ENCODE data around the gene RPLP1.

Gene RPLP1

DNA sequence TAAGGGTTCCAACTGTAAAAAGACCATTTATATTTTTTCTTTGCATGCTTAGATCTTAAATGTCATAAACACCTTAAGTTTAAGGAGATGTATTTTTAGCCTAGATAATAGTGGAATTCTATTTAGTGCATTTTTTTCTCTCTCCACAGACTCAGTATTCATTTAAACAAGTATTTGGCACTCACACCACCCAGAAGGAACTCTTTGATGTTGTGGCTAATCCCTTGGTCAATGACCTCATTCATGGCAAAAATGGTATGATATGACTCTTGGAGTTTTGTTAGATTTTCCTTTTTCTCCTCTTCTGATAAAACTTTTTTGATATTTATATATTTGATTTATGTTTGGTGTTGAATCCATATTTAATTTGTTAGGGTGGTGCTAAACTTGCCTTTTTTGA is 31.1 kb upstream of the RPLP1 start:
- no peaks in the 10 kb centered on the region; the same call in none of the 2 replicates for H4K20me1 ChIP-seq (ENCODE audit: insufficient read depth, low read length)
- no peak overlapping the region for H3K27ac ChIP-seq (ENCODE audit: low read length)
- no peak overlapping the region for H3K9ac ChIP-seq (ENCODE audit: low read depth, low read length)
- H3K9me3 ChIP-seq (ENCODE audit: insufficient read depth, low read length, severe bottlenecking): no peaks in the 10 kb centered on the region
- no peak for ATAC-seq (ENCODE audit: insufficient read depth, low read depth)
- no peak for DNase-seq
- peaks cover 83% of the 10 kb centered on the region for H3K36me3 ChIP-seq (ENCODE audit: insufficient read depth, low read length)
- H2AFZ ChIP-seq (ENCODE audit: low read depth, low read length): no peak overlapping the region
- H3K27me3 ChIP-seq (ENCODE audit: insufficient read depth, low read length, poor library complexity): no peaks in the 10 kb centered on the region
- TF ChIP-seq EZH2 (IDR thresholded peaks at IDR 0.05; ENCODE audit: borderline replicate concordance, low read depth, low read length, severe bottlenecking): no peak
- TF ChIP-seq, protein P1, sequence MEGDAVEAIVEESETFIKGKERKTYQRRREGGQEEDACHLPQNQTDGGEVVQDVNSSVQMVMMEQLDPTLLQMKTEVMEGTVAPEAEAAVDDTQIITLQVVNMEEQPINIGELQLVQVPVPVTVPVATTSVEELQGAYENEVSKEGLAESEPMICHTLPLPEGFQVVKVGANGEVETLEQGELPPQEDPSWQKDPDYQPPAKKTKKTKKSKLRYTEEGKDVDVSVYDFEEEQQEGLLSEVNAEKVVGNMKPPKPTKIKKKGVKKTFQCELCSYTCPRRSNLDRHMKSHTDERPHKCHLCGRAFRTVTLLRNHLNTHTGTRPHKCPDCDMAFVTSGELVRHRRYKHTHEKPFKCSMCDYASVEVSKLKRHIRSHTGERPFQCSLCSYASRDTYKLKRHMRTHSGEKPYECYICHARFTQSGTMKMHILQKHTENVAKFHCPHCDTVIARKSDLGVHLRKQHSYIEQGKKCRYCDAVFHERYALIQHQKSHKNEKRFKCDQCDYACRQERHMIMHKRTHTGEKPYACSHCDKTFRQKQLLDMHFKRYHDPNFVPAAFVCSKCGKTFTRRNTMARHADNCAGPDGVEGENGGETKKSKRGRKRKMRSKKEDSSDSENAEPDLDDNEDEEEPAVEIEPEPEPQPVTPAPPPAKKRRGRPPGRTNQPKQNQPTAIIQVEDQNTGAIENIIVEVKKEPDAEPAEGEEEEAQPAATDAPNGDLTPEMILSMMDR (IDR thresholded peaks at IDR 0.05; ENCODE audit: borderline replicate concordance, extremely low read depth, low read length, poor library complexity, severe bottlenecking): no peak
- peaks cover under 1% of the 10 kb centered on the region for H3K4me1 ChIP-seq (ENCODE audit: insufficient read depth, low read length)
- H3K4me2 ChIP-seq (ENCODE audit: insufficient read depth, low read length): no peak overlapping the region
- no peak overlapping the region for H3K4me3 ChIP-seq (ENCODE audit: low read depth in 1 of 2, low read length in 2 of 2)
- peaks cover 27% of the 10 kb centered on the region for H3K79me2 ChIP-seq (ENCODE audit: insufficient read depth, low read length)

DNA sequence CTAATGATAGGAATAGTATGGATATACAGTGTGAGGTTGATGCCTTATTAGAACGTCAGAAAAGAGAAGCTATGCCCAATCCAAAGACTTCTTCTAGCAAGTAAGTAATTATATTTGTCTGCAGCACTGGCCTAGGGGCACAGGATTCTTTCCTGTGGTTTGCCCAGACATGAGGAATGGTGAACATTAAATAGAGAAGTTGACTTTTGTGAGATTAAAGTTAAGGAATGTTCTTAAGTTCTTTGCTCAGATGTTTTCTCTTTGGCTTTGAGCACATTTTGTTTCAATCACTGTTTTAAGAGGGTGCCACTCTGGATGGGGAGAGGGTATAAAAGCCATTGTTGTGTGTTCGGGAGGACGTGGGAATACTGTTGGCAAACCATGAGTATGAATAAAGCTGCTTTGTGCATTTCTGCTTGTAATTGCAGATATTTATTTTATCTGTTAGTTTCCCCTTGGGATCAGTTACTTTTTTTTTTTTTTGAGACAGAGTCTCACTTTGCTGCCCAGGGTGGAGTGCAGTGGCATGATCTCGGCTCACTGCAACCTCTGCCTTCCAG is 30.2 kb upstream of the RPLP1 start:
- no peak for TF ChIP-seq EZH2 (IDR thresholded peaks at IDR 0.05; ENCODE audit: borderline replicate concordance, low read depth, low read length, severe bottlenecking)
- TF ChIP-seq, protein P1 (IDR thresholded peaks at IDR 0.05; ENCODE audit: borderline replicate concordance, extremely low read depth, low read length, poor library complexity, severe bottlenecking): no peak
- DNase-seq (no peak), ATAC-seq (ENCODE audit: insufficient read depth, low read depth) (no peak)
- Histone ChIP-seq H2AFZ (ENCODE audit: low read depth, low read length) (no peak overlapping the region), H3K4me2 (ENCODE audit: insufficient read depth, low read length) (no peak overlapping the region), H4K20me1 (ENCODE audit: insufficient read depth, low read length) (no peaks in the 10 kb centered on the region; the same call in none of the 2 replicates), H3K4me1 (ENCODE audit: insufficient read depth, low read length) (no peaks in the 10 kb centered on the region), H3K27me3 (ENCODE audit: insufficient read depth, low read length, poor library complexity) (no peaks in the 10 kb centered on the region), H3K9ac (ENCODE audit: low read depth, low read length) (no peak overlapping the region), H3K4me3 (ENCODE audit: low read depth in 1 of 2, low read length in 2 of 2) (no peak overlapping the region), H3K9me3 (ENCODE audit: insufficient read depth, low read length, severe bottlenecking) (no peaks in the 10 kb centered on the region), H3K79me2 (ENCODE audit: insufficient read depth, low read length) (peaks cover 19% of the 10 kb centered on the region), H3K36me3 (ENCODE audit: insufficient read depth, low read length) (peaks cover 88% of the 10 kb centered on the region), H3K27ac (ENCODE audit: low read length) (no peak overlapping the region)

DNA sequence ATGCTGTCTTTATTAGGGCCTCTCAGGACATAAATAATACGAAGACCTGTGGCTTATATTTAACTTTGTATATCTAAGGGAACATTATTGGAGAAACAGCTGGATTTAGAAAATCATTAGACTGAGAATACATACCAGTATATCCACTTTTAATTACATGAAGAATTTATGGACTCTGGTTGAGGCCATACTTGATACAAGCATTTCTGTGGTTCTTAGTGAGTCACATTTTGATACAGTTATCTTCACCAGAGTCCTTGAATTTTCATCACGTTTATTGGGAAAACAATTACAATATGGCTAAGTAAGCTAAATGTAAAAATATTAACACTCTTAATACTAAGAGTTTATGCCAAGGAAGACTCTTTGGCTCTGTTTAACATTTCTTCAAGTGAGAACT is 28.6 kb upstream of the RPLP1 start:
- H3K4me1 ChIP-seq (ENCODE audit: insufficient read depth, low read length): no peaks in the 10 kb centered on the region
- DNase-seq (no peak), ATAC-seq (ENCODE audit: insufficient read depth, low read depth) (no peak)
- peaks cover 86% of the 10 kb centered on the region for H3K36me3 ChIP-seq (ENCODE audit: insufficient read depth, low read length)
- no peak overlapping the region for H3K27ac ChIP-seq (ENCODE audit: low read length)
- H3K27me3 ChIP-seq (ENCODE audit: insufficient read depth, low read length, poor library complexity): no peaks in the 10 kb centered on the region
- TF ChIP-seq, protein P1 (IDR thresholded peaks at IDR 0.05; ENCODE audit: borderline replicate concordance, extremely low read depth, low read length, poor library complexity, severe bottlenecking): no peak
- TF ChIP-seq EZH2 (IDR thresholded peaks at IDR 0.05; ENCODE audit: borderline replicate concordance, low read depth, low read length, severe bottlenecking): no peak
- H3K4me2 ChIP-seq (ENCODE audit: insufficient read depth, low read length): no peak overlapping the region
- no peak overlapping the region for H3K4me3 ChIP-seq (ENCODE audit: low read depth in 1 of 2, low read length in 2 of 2)
- H3K9me3 ChIP-seq (ENCODE audit: insufficient read depth, low read length, severe bottlenecking): no peaks in the 10 kb centered on the region
- no peak overlapping the region for H2AFZ ChIP-seq (ENCODE audit: low read depth, low read length)
- H3K79me2 ChIP-seq (ENCODE audit: insufficient read depth, low read length): peaks cover 6% of the 10 kb centered on the region; the same call in 1 of the 2 replicates
- H3K9ac ChIP-seq (ENCODE audit: low read depth, low read length): no peak overlapping the region
- H4K20me1 ChIP-seq (ENCODE audit: insufficient read depth, low read length): no peaks in the 10 kb centered on the region; the same call in 1 of the 2 replicates
